KMS-11 (cell line): ENCODE results near the gene CA7.

Source experiments
- H2AFZ ChIP-seq: fragments of 200-600 bp; sonication (generic); 2 replicates; pipeline ENCODE4 v1.6.1; 2016; ENCODE audit warnings: antibody characterized with exemption, mixed run types, low read depth
- H3K27ac ChIP-seq: fragments of 200-600 bp; sonication (generic); 2 replicates; pipeline ENCODE4 v1.6.1; 2016; ENCODE audit warnings: mild to moderate bottlenecking, mixed run types
- H3K27me3 ChIP-seq: fragments of 200-600 bp; sonication (generic); 2 replicates; pipeline ENCODE4 v1.6.1; 2017; ENCODE audit warnings: mild to moderate bottlenecking, low read depth, mixed run types, moderate library complexity; ENCODE audit not compliant: insufficient read depth
- H3K36me3 ChIP-seq: fragments of 200-600 bp; sonication (generic); 2 replicates; pipeline ENCODE4 v1.6.1; 2017; ENCODE audit warnings: mild to moderate bottlenecking, mixed run types; ENCODE audit not compliant: insufficient read depth
- H3K4me1 ChIP-seq: fragments of 200-600 bp; sonication (generic); 2 replicates; pipeline ENCODE4 v1.6.1; 2016; ENCODE audit warnings: mild to moderate bottlenecking, low read depth, mixed run types; ENCODE audit not compliant: poor library complexity, severe bottlenecking
- H3K4me2 ChIP-seq: fragments of 200-600 bp; sonication (generic); 2 replicates; pipeline ENCODE4 v1.7.0; 2016; ENCODE audit warnings: mild to moderate bottlenecking, mixed run types
- H3K4me3 ChIP-seq: fragments of 200-600 bp; sonication (generic); IDR thresholded peaks from 2 replicates; pipeline ENCODE4 v1.6.1; 2017; ENCODE audit warnings: low read depth, low read length, mixed read lengths; ENCODE audit not compliant: insufficient read depth
- H3K79me2 ChIP-seq: fragments of 200-600 bp; sonication (generic); 2 replicates; pipeline ENCODE4 v1.6.1; 2016; ENCODE audit warnings: low read depth, mixed run types; ENCODE audit not compliant: insufficient read depth
- H3K9ac ChIP-seq: fragments of 200-600 bp; sonication (generic); 2 replicates; pipeline ENCODE4 v1.6.1; 2016; ENCODE audit warnings: mild to moderate bottlenecking, mixed run types
- H4K20me1 ChIP-seq: fragments of 200-600 bp; sonication (generic); 2 replicates; pipeline ENCODE4 v1.6.1; 2016; ENCODE audit warnings: mild to moderate bottlenecking, mixed run types; ENCODE audit not compliant: insufficient read depth
- TF ChIP-seq, protein P1 (sequence below): fragments of 200-600 bp; sonication (generic); conservative IDR thresholded peaks from 2 replicates; pipeline ENCODE4 v1.6.1; 2017; ENCODE audit warnings: low read depth, mild to moderate bottlenecking, antibody characterized with exemption, low read length, moderate library complexity, mixed read lengths

The CA7 gene

GRCh38 chr16:66849549-66849948 lies 5.3 kb downstream of the CA7 start:
- no peaks in the 10 kb centered on the region for H3K79me2 ChIP-seq
- H3K9ac ChIP-seq = no peak overlapping the region
- H3K27me3 ChIP-seq = no peaks in the 10 kb centered on the region
- no peaks in the 10 kb centered on the region for H3K36me3 ChIP-seq
- TF ChIP-seq, protein P1, sequence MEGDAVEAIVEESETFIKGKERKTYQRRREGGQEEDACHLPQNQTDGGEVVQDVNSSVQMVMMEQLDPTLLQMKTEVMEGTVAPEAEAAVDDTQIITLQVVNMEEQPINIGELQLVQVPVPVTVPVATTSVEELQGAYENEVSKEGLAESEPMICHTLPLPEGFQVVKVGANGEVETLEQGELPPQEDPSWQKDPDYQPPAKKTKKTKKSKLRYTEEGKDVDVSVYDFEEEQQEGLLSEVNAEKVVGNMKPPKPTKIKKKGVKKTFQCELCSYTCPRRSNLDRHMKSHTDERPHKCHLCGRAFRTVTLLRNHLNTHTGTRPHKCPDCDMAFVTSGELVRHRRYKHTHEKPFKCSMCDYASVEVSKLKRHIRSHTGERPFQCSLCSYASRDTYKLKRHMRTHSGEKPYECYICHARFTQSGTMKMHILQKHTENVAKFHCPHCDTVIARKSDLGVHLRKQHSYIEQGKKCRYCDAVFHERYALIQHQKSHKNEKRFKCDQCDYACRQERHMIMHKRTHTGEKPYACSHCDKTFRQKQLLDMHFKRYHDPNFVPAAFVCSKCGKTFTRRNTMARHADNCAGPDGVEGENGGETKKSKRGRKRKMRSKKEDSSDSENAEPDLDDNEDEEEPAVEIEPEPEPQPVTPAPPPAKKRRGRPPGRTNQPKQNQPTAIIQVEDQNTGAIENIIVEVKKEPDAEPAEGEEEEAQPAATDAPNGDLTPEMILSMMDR = no peak
- H3K27ac ChIP-seq = no peak overlapping the region
- no peak overlapping the region for H3K4me3 ChIP-seq
- no peak overlapping the region for H3K4me2 ChIP-seq
- no peaks in the 10 kb centered on the region for H3K4me1 ChIP-seq
- no peak overlapping the region for H2AFZ ChIP-seq
- no peaks in the 10 kb centered on the region for H4K20me1 ChIP-seq

GRCh38 chr16:66850115-66850815 lies 6.1 kb downstream of the CA7 start:
- Histone ChIP-seq H4K20me1 (no peaks in the 10 kb centered on the region), H3K4me2 (no peak overlapping the region)

GRCh38 chr16:66851166-66851964 lies 7.2 kb downstream of the CA7 start:
- no peak overlapping the region for H2AFZ ChIP-seq
- no peak overlapping the region for H3K9ac ChIP-seq
- H3K4me2 ChIP-seq = no peak overlapping the region
- no peak overlapping the region for H3K4me3 ChIP-seq
- H3K4me1 ChIP-seq = no peaks in the 10 kb centered on the region
- no peaks in the 10 kb centered on the region for H3K79me2 ChIP-seq
- no peaks in the 10 kb centered on the region for H4K20me1 ChIP-seq
- no peaks in the 10 kb centered on the region for H3K27me3 ChIP-seq
- no peak overlapping the region for H3K27ac ChIP-seq
- TF ChIP-seq, protein P1 = no peak
- H3K36me3 ChIP-seq = no peaks in the 10 kb centered on the region

More at GRCh38 chr16:66850115-66850815, 6.1 kb downstream of the CA7 start:
- Histone ChIP-seq H3K9ac (no peak overlapping the region), H3K36me3 (no peaks in the 10 kb centered on the region), H3K79me2 (no peaks in the 10 kb centered on the region), H2AFZ (no peak overlapping the region), H3K27ac (no peak overlapping the region), H3K27me3 (no peaks in the 10 kb centered on the region), H3K4me1 (no peaks in the 10 kb centered on the region), H3K4me3 (no peak overlapping the region)
- TF ChIP-seq, protein P1 = no peak

- H3K9ac ChIP-seq = no peak overlapping the region
- no peaks in the 10 kb centered on the region for H3K27me3 ChIP-seq
- H4K20me1 ChIP-seq = no peaks in the 10 kb centered on the region
- H3K79me2 ChIP-seq = no peaks in the 10 kb centered on the region
- TF ChIP-seq, protein P1 = no peak
- no peak overlapping the region for H2AFZ ChIP-seq
- H3K4me3 ChIP-seq = no peak overlapping the region
- no peak overlapping the region for H3K27ac ChIP-seq
- no peaks in the 10 kb centered on the region for H3K4me1 ChIP-seq
- no peak overlapping the region for H3K4me2 ChIP-seq
- no peaks in the 10 kb centered on the region for H3K36me3 ChIP-seq
These were observed 9.3 kb downstream of the CA7 start for GRCh38 chr16:66853261-66854139.
